Measurements from ENCODE around the gene IFI6. TPM values are rescaled to one million over a fixed set of nuclear protein-coding genes. Genes with fewer than 3 reads are reported as not detected.
"Not testable (repeated sequence)": the region's sequence is repeated elsewhere in the genome, so short reads cannot be mapped to it uniquely, and the experiment has no call there.

The IFI6 gene
- total RNA-seq, 1 experiment from 2014 or later = 19.4 TPM

GRCh38 chr1:27686223-27686990, 14.4 kb upstream of the IFI6 start:
- H3K27ac ChIP-seq (ENCODE audit: low read depth, low read length, poor library complexity, severe bottlenecking) = no peak overlapping the region
- TF ChIP-seq EZH2 (IDR thresholded peaks at IDR 0.05; ENCODE audit: borderline replicate concordance, low read depth, low read length, poor library complexity, severe bottlenecking) (no peak), CTCF (conservative IDR thresholded peaks at IDR 0.05; ENCODE audit: low read depth, low read length) (no peak)
- H3K9me3 ChIP-seq (ENCODE audit: low read depth, low read length, poor library complexity, severe bottlenecking) = no peaks in the 10 kb centered on the region
- H3K4me1 ChIP-seq (ENCODE audit: insufficient read depth, low read length, poor library complexity, severe bottlenecking) = no peaks in the 10 kb centered on the region
- POLR2A ChIA-PET (ENCODE audit: low non-redundant PET) = no interaction called here
- BruUV-seq (replicated peaks) = no TSS peak
- no peak for DNase-seq (ENCODE audit: low spot score)
- intact Hi-C loops (cut with micrococcal nuclease; ENCODE audit: unreplicated experiment) = no loop called here
- no peak overlapping the region for H3K4me3 ChIP-seq (ENCODE audit: low read depth, low read length, poor library complexity, severe bottlenecking)
- peaks cover 3% of the 10 kb centered on the region for H3K27me3 ChIP-seq (replicated peaks; ENCODE audit: insufficient read depth, low read depth, low read length, poor library complexity)
- no peaks in the 10 kb centered on the region for H3K36me3 ChIP-seq (ENCODE audit: insufficient read depth, low read length, poor library complexity, severe bottlenecking)
- CTCF ChIA-PET = no interaction called here

- no peak for TF ChIP-seq CTCF (conservative IDR thresholded peaks at IDR 0.05; ENCODE audit: low read depth, low read length)
- no peak for TF ChIP-seq EZH2 (IDR thresholded peaks at IDR 0.05; ENCODE audit: borderline replicate concordance, low read depth, low read length, poor library complexity, severe bottlenecking)
- intact Hi-C loops (cut with micrococcal nuclease; ENCODE audit: unreplicated experiment) = no loop called here
Observed at GRCh38 chr1:27684176-27684575, 12.2 kb upstream of the IFI6 start.

GRCh38 chr1:27682351-27682944, 10.5 kb upstream of the IFI6 start:
- Histone ChIP-seq H3K9me3 (ENCODE audit: low read depth, low read length, poor library complexity, severe bottlenecking) (peaks cover 8% of the 10 kb centered on the region), H3K27ac (ENCODE audit: low read depth, low read length, poor library complexity, severe bottlenecking) (no peak overlapping the region), H3K4me1 (ENCODE audit: insufficient read depth, low read length, poor library complexity, severe bottlenecking) (no peaks in the 10 kb centered on the region), H3K36me3 (ENCODE audit: insufficient read depth, low read length, poor library complexity, severe bottlenecking) (no peaks in the 10 kb centered on the region), H3K27me3 (replicated peaks; ENCODE audit: insufficient read depth, low read depth, low read length, poor library complexity) (no peaks in the 10 kb centered on the region), H3K4me3 (ENCODE audit: low read depth, low read length, poor library complexity, severe bottlenecking) (no peak overlapping the region)
- CTCF ChIA-PET = no interaction called here
- no TSS peak for BruUV-seq (replicated peaks)
- POLR2A ChIA-PET (ENCODE audit: low non-redundant PET) = no interaction called here
- no peak for DNase-seq (ENCODE audit: low spot score)
- intact Hi-C loops (cut with micrococcal nuclease; ENCODE audit: unreplicated experiment) = no loop called here
- TF ChIP-seq CTCF (conservative IDR thresholded peaks at IDR 0.05; ENCODE audit: low read depth, low read length) (no peak), EZH2 (IDR thresholded peaks at IDR 0.05; ENCODE audit: borderline replicate concordance, low read depth, low read length, poor library complexity, severe bottlenecking) (no peak)

More at GRCh38 chr1:27684176-27684575, 12.2 kb upstream of the IFI6 start:
- no peaks in the 10 kb centered on the region for H3K36me3 ChIP-seq (ENCODE audit: insufficient read depth, low read length, poor library complexity, severe bottlenecking)
- H3K27me3 ChIP-seq (replicated peaks; ENCODE audit: insufficient read depth, low read depth, low read length, poor library complexity) = no peaks in the 10 kb centered on the region
- no peak overlapping the region for H3K27ac ChIP-seq (ENCODE audit: low read depth, low read length, poor library complexity, severe bottlenecking)
- H3K9me3 ChIP-seq (ENCODE audit: low read depth, low read length, poor library complexity, severe bottlenecking) = peaks cover 8% of the 10 kb centered on the region
- no peaks in the 10 kb centered on the region for H3K4me1 ChIP-seq (ENCODE audit: insufficient read depth, low read length, poor library complexity, severe bottlenecking)
- no peak for DNase-seq (ENCODE audit: low spot score)
- CTCF ChIA-PET = no interaction called here
- BruUV-seq (replicated peaks) = no TSS peak
- POLR2A ChIA-PET (ENCODE audit: low non-redundant PET) = interaction anchor here (0.7 kb wide), 1 partner anchor 17 kb away, joined by 5 read pairs; no protein-coding TSS in a partner anchor
- H3K4me3 ChIP-seq (ENCODE audit: low read depth, low read length, poor library complexity, severe bottlenecking) = no peak overlapping the region

- BruUV-seq (replicated peaks); POLR2A ChIA-PET (ENCODE audit: low non-redundant PET); H3K9me3 ChIP-seq (ENCODE audit: low read depth, low read length, poor library complexity, severe bottlenecking); H3K36me3 ChIP-seq (ENCODE audit: insufficient read depth, low read length, poor library complexity, severe bottlenecking); H3K27ac ChIP-seq (ENCODE audit: low read depth, low read length, poor library complexity, severe bottlenecking); H3K4me3 ChIP-seq (ENCODE audit: low read depth, low read length, poor library complexity, severe bottlenecking); H3K4me1 ChIP-seq (ENCODE audit: insufficient read depth, low read length, poor library complexity, severe bottlenecking); CTCF ChIA-PET; H3K27me3 ChIP-seq (replicated peaks; ENCODE audit: insufficient read depth, low read depth, low read length, poor library complexity); intact Hi-C loops (cut with micrococcal nuclease; ENCODE audit: unreplicated experiment); DNase-seq (ENCODE audit: low spot score): not testable (repeated sequence)
Observed at GRCh38 chr1:27681580-27681979, 9.6 kb upstream of the IFI6 start.

- H3K4me3 ChIP-seq (ENCODE audit: low read depth, low read length, poor library complexity, severe bottlenecking); DNase-seq (ENCODE audit: low spot score); H3K27ac ChIP-seq (ENCODE audit: low read depth, low read length, poor library complexity, severe bottlenecking); intact Hi-C loops (cut with micrococcal nuclease; ENCODE audit: unreplicated experiment); CTCF ChIA-PET; BruUV-seq (replicated peaks); H3K4me1 ChIP-seq (ENCODE audit: insufficient read depth, low read length, poor library complexity, severe bottlenecking); H3K9me3 ChIP-seq (ENCODE audit: low read depth, low read length, poor library complexity, severe bottlenecking); H3K27me3 ChIP-seq (replicated peaks; ENCODE audit: insufficient read depth, low read depth, low read length, poor library complexity); H3K36me3 ChIP-seq (ENCODE audit: insufficient read depth, low read length, poor library complexity, severe bottlenecking): not testable (repeated sequence)
- POLR2A ChIA-PET (ENCODE audit: low non-redundant PET) = interaction anchor here (0.6 kb wide), 1 partner anchor 76 kb away, joined by 4 read pairs; the partner anchor contains the start of gene AHDC1
Observed at GRCh38 chr1:27680225-27680791, 8.3 kb upstream of the IFI6 start.
